Epithelial cell of proximal tubule (primary cell): ENCODE results near the gene PDE1C. TPM values are rescaled to one million over a fixed set of nuclear protein-coding genes. Genes with fewer than 3 reads are reported as not detected.

ENCODE experiments used
- DNase-seq: peaks from one replicate; pipeline ENCODE4 v3.0.0-alpha.2; 2011; ENCODE audit warnings: low read depth
- H3K4me3 ChIP-seq: 2 replicates; pipeline ENCODE4 v1.5.1; 2011; ENCODE audit warnings: low read depth, mild to moderate bottlenecking, low read length
- total RNA-seq: library from RNA; depleted of rRNA; stranded (reverse); fragments of >200 nt; gene quantifications from 2 replicates; pipeline ENCODE4 v1.2.3, GENCODE V29; 2015
- TF ChIP-seq, protein P1 (sequence below): conservative IDR thresholded peaks from 2 replicates; pipeline ENCODE4 v1.5.1; 2012; ENCODE audit warnings: low read depth, mild to moderate bottlenecking, low read length

The PDE1C gene
- total RNA-seq, 1 donor from 2014 or later = 5.9 TPM

DNA sequence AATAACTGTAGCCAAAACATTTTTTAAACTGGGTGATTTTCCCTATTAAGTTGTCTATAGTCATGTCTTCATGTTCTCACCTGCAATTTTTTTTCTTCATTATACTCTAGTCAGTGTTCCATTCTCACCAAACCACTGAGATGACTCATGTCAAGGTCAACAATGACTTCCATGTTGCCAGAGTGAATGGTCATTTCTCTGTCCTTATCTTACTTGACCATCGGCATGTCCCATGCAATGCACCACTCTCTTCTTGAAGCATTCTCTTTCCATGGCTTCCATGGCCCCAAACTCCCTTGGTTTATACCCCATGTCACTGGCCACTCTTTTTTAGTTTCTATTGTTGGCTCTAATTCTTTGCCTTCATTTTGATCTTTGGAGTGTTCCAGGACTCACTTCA lies 209.3 kb downstream of the PDE1C start:
- no peak for DNase-seq
- TF ChIP-seq, protein P1, sequence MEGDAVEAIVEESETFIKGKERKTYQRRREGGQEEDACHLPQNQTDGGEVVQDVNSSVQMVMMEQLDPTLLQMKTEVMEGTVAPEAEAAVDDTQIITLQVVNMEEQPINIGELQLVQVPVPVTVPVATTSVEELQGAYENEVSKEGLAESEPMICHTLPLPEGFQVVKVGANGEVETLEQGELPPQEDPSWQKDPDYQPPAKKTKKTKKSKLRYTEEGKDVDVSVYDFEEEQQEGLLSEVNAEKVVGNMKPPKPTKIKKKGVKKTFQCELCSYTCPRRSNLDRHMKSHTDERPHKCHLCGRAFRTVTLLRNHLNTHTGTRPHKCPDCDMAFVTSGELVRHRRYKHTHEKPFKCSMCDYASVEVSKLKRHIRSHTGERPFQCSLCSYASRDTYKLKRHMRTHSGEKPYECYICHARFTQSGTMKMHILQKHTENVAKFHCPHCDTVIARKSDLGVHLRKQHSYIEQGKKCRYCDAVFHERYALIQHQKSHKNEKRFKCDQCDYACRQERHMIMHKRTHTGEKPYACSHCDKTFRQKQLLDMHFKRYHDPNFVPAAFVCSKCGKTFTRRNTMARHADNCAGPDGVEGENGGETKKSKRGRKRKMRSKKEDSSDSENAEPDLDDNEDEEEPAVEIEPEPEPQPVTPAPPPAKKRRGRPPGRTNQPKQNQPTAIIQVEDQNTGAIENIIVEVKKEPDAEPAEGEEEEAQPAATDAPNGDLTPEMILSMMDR = no peak
- no peak overlapping the region for H3K4me3 ChIP-seq

DNA sequence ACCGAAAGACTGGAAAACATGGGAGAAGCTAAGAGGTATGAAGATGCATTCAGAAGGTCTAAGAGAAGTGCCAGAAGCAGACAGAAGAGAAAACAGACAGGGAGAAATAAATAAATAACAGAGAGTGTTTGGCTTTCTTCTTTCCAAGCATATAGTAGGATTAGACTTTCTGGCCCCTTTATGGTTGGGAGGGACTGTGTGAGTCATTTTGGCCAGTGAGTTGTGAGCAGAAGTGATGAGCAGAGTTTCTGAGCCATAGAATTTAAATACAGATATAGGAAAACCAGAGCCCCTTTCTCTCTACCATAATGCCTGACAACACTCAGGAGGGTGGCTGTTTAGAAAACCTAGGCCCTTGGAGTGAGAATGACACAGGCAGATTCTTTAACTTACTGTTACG lies 212.2 kb downstream of the PDE1C start:
- no peak for DNase-seq
- TF ChIP-seq, protein P1 = no peak
- no peak overlapping the region for H3K4me3 ChIP-seq

DNA sequence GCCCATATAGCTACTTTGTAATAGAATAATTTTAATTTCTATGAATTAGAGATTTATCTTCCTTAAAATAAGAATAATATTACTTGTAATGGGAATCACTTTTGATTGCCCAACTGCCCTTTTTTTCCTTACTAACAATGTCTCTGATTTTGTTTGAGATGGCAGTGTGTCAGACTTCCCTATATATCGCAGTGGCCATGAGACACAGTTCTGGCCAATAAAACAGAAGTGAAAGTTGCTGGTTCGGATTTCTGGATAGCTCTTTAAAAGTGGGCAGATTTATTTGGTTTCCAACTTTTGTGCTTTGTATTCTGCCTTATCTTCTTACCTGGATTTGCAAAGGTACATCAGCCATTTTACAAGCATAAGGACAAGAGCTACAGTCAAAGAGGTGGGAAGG lies 213.0 kb downstream of the PDE1C start:
- TF ChIP-seq, protein P1 = no peak
- H3K4me3 ChIP-seq = no peak overlapping the region
- no peak for DNase-seq

DNA sequence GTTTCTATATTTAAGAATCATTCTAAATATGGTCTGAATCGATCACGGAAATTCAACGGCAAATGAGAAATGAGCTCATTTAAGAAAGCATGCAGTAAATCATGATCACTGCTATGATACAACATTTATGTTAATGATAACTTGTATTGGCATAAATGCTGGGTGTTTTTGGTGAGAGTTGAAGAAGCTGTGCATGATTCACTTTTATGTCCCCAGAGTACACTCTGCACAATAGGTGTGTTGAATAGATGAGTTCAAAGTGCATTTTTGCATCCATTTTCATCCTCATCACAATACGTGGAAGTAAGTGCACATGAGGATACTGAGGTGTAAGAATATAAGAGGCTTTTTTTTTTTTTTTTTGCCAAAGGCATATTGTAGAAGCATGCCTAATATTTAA lies 213.9 kb downstream of the PDE1C start:
- no peak for DNase-seq
- H3K4me3 ChIP-seq = no peak overlapping the region
- TF ChIP-seq, protein P1 = no peak

DNA sequence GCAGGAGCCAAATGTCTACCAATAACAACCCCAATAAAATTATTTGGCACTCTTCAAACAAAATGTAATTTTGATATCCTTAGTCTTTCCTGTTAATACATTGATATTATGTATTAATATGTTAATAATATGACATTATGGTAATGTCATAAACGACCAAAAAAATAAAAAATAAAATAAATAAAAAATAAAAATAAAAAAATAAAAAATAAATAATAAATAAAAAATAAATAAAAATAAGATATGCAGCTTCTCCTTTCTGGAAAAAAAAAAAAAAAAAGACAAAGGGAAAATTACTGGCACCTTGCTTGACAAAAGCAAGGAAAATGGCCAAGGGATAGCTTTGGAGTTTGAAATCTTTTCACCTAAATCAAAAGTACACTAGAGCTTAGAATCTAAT lies 214.7 kb downstream of the PDE1C start:
- no peak overlapping the region for H3K4me3 ChIP-seq
- TF ChIP-seq, protein P1 = no peak
- no peak for DNase-seq

DNA sequence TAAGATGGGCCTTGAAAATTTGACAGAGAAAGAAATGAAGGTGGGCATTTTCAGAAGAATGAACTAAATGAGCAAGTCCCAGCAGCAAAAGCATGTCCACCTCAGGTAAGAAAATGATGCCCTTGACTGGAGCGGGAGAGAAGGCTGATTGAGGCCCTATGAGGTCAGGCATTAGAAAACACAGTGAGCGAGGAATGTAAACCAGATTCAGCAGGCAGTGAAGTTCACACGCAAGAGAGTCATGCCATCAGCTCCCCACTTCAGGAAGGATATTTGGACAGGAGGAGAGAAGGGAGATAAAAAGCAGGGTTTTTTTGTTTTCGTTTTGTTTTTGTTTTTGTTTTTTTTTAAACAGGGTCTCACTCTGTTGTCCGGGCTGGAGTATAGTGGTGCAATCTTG lies 216.8 kb downstream of the PDE1C start:
- no peak overlapping the region for H3K4me3 ChIP-seq
- TF ChIP-seq, protein P1 = no peak
- DNase-seq = no peak

DNA sequence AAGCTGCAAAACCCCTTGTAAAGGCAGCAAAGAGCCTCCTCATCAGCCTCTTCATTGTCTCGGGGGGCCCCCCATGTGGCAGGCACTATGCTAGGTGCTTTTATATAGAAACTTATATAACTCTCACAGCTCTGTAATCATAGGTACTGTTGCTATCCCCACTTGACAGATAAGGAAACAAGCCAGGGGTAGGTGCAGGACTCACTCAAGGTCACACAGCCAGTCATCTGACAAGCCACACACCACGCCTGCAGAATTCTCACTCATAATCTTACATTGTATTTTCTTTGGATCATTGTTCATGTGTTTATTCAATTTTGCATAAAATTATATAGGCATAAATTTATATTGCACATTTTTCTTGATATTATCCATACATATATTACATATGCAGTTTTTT lies 217.7 kb downstream of the PDE1C start:
- TF ChIP-seq, protein P1 = no peak
- DNase-seq = no peak
- H3K4me3 ChIP-seq = no peak overlapping the region
